Measurements from ENCODE around the gene WDR74. TPM values are rescaled to one million over a fixed set of nuclear protein-coding genes. Genes with fewer than 3 reads are reported as not detected.

The WDR74 gene
- total and polyA plus RNA-seq, 9 of the 15 experiments (the other 6 are each of a cell fraction or from before 2014, with no cell fraction given), result 32.7 to 210 (median 114) TPM

DNA sequence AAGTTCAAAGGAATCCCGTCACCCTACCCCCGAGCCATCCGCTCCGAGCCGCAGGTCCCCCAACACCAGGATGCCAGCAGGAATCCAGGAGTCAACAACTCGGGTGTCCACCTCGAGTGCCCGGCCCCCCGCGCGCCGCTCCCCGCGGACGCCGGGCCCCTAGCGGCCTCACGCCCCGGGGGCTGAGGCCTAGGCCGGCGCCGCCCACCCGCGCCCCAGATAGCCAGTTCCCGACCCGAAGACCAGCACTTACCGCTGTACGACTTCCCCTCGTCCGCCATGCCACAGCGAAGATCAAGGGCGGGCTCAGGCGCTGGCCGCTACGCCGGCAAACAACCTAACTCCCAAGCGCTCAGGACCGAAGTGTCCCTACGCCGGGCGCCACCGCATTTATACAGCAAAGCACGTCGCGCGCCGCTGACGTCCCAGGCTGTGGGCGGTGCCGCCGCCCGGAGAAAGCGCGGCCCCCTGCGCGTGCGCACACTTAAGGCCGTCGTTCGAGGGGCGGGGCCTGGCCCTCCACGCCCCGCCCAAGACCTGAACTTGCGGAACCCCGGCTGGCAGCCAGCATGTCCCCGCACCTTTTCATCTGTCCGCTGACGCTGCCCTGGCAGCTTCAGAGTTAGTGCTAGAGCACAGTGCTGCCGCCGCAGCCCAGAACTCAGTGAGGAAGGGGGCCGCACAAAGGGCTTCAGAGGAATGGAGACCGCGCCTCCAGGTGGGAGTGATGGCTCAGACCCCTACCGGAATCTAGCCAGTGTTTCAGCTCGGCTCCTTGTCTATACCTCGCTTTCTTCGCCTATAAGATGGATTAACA is 34.1 kb downstream of the WDR74 start, which contains the start of gene NXF1 (continued):
- TF ChIP-seq, protein P1, sequence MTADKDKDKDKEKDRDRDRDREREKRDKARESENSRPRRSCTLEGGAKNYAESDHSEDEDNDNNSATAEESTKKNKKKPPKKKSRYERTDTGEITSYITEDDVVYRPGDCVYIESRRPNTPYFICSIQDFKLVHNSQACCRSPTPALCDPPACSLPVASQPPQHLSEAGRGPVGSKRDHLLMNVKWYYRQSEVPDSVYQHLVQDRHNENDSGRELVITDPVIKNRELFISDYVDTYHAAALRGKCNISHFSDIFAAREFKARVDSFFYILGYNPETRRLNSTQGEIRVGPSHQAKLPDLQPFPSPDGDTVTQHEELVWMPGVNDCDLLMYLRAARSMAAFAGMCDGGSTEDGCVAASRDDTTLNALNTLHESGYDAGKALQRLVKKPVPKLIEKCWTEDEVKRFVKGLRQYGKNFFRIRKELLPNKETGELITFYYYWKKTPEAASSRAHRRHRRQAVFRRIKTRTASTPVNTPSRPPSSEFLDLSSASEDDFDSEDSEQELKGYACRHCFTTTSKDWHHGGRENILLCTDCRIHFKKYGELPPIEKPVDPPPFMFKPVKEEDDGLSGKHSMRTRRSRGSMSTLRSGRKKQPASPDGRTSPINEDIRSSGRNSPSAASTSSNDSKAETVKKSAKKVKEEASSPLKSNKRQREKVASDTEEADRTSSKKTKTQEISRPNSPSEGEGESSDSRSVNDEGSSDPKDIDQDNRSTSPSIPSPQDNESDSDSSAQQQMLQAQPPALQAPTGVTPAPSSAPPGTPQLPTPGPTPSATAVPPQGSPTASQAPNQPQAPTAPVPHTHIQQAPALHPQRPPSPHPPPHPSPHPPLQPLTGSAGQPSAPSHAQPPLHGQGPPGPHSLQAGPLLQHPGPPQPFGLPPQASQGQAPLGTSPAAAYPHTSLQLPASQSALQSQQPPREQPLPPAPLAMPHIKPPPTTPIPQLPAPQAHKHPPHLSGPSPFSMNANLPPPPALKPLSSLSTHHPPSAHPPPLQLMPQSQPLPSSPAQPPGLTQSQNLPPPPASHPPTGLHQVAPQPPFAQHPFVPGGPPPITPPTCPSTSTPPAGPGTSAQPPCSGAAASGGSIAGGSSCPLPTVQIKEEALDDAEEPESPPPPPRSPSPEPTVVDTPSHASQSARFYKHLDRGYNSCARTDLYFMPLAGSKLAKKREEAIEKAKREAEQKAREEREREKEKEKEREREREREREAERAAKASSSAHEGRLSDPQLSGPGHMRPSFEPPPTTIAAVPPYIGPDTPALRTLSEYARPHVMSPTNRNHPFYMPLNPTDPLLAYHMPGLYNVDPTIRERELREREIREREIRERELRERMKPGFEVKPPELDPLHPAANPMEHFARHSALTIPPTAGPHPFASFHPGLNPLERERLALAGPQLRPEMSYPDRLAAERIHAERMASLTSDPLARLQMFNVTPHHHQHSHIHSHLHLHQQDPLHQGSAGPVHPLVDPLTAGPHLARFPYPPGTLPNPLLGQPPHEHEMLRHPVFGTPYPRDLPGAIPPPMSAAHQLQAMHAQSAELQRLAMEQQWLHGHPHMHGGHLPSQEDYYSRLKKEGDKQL (CRISPR knock-in tag; IDR thresholded peaks at IDR 0.05; ENCODE audit: borderline replicate concordance), result peak; percentile 86; the same call in 1 of the 2 replicates
- TF ChIP-seq SIN3A (IDR thresholded peaks at IDR 0.05; ENCODE audit: borderline replicate concordance in 2 of 2, control insufficient read depth in 1 of 2, low read depth in 2 of 2, low read length in 2 of 2) (peak; percentile 84 to 94; a peak in 3 of 4 replicates), BCOR (IDR thresholded peaks at IDR 0.05) (no peak), TCF7L2 (IDR thresholded peaks at IDR 0.05; ENCODE audit: low read depth, low read length) (no peak), DACH1 (IDR thresholded peaks at IDR 0.05; ENCODE audit: partially characterized antibody) (no peak), DIDO1 (tag; IDR thresholded peaks at IDR 0.05; ENCODE audit: low read depth) (no peak), TAL1 (IDR thresholded peaks at IDR 0.05) (no peak), PYGO2 (tag; IDR thresholded peaks at IDR 0.05) (no peak), SIRT6 (IDR thresholded peaks at IDR 0.05; ENCODE audit: low read depth, low read length) (no peak)
- TF ChIP-seq, protein P2, sequence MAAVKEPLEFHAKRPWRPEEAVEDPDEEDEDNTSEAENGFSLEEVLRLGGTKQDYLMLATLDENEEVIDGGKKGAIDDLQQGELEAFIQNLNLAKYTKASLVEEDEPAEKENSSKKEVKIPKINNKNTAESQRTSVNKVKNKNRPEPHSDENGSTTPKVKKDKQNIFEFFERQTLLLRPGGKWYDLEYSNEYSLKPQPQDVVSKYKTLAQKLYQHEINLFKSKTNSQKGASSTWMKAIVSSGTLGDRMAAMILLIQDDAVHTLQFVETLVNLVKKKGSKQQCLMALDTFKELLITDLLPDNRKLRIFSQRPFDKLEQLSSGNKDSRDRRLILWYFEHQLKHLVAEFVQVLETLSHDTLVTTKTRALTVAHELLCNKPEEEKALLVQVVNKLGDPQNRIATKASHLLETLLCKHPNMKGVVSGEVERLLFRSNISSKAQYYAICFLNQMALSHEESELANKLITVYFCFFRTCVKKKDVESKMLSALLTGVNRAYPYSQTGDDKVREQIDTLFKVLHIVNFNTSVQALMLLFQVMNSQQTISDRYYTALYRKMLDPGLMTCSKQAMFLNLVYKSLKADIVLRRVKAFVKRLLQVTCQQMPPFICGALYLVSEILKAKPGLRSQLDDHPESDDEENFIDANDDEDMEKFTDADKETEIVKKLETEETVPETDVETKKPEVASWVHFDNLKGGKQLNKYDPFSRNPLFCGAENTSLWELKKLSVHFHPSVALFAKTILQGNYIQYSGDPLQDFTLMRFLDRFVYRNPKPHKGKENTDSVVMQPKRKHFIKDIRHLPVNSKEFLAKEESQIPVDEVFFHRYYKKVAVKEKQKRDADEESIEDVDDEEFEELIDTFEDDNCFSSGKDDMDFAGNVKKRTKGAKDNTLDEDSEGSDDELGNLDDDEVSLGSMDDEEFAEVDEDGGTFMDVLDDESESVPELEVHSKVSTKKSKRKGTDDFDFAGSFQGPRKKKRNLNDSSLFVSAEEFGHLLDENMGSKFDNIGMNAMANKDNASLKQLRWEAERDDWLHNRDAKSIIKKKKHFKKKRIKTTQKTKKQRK (IDR thresholded peaks at IDR 0.05; ENCODE audit: borderline replicate concordance, low read depth, low read length), result no peak
- TF ChIP-seq, protein P3, sequence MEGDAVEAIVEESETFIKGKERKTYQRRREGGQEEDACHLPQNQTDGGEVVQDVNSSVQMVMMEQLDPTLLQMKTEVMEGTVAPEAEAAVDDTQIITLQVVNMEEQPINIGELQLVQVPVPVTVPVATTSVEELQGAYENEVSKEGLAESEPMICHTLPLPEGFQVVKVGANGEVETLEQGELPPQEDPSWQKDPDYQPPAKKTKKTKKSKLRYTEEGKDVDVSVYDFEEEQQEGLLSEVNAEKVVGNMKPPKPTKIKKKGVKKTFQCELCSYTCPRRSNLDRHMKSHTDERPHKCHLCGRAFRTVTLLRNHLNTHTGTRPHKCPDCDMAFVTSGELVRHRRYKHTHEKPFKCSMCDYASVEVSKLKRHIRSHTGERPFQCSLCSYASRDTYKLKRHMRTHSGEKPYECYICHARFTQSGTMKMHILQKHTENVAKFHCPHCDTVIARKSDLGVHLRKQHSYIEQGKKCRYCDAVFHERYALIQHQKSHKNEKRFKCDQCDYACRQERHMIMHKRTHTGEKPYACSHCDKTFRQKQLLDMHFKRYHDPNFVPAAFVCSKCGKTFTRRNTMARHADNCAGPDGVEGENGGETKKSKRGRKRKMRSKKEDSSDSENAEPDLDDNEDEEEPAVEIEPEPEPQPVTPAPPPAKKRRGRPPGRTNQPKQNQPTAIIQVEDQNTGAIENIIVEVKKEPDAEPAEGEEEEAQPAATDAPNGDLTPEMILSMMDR (IDR thresholded peaks at IDR 0.05 in 2 of 3, conservative IDR thresholded peaks at IDR 0.05 in 1 of 3; ENCODE audit: insufficient read depth in 2 of 3, low read depth in 1 of 3, low read length in 3 of 3), result peak in 2 of 3 experiments; percentile 7 to 12; a peak in 2 of 6 replicates
- TF ChIP-seq, protein P4, sequence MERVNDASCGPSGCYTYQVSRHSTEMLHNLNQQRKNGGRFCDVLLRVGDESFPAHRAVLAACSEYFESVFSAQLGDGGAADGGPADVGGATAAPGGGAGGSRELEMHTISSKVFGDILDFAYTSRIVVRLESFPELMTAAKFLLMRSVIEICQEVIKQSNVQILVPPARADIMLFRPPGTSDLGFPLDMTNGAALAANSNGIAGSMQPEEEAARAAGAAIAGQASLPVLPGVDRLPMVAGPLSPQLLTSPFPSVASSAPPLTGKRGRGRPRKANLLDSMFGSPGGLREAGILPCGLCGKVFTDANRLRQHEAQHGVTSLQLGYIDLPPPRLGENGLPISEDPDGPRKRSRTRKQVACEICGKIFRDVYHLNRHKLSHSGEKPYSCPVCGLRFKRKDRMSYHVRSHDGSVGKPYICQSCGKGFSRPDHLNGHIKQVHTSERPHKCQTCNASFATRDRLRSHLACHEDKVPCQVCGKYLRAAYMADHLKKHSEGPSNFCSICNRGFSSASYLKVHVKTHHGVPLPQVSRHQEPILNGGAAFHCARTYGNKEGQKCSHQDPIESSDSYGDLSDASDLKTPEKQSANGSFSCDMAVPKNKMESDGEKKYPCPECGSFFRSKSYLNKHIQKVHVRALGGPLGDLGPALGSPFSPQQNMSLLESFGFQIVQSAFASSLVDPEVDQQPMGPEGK (CRISPR knock-in tag; IDR thresholded peaks at IDR 0.05; ENCODE audit: borderline replicate concordance), result no peak

All from K562 (cell line).